Measurements from ENCODE around the gene ANG.
"Not testable (repeated sequence)": the region's sequence is repeated elsewhere in the genome, so short reads cannot be mapped to it uniquely, and the experiment has no call there.

Gene ANG

GRCh38 chr14:20732979-20733635 lies 44.5 kb downstream of the ANG start:
- Histone ChIP-seq H3K27me3 (ENCODE audit: insufficient read depth, low read length) (no peaks in the 10 kb centered on the region), H3F3A (ENCODE audit: insufficient read depth, low read length) (no peaks in the 10 kb centered on the region), H4K20me1 (ENCODE audit: insufficient read depth, low read length) (no peaks in the 10 kb centered on the region), H3K4me2 (ENCODE audit: low read length) (no peak overlapping the region), H3K36me3 (ENCODE audit: insufficient read depth, low read length) (no peaks in the 10 kb centered on the region), H3K4me1 (ENCODE audit: insufficient read depth, low read length, severe bottlenecking) (no peaks in the 10 kb centered on the region), H3K9me3 (ENCODE audit: low read length) (no peaks in the 10 kb centered on the region), H3K27ac (ENCODE audit: low read depth, low read length, poor library complexity, severe bottlenecking) (no peak overlapping the region), H3K79me2 (ENCODE audit: insufficient read depth, low read length) (no peaks in the 10 kb centered on the region), H2AFZ (ENCODE audit: low read length) (no peak overlapping the region), H3K9me2 (ENCODE audit: low read depth, low read length) (no peaks in the 10 kb centered on the region), H3K9ac (ENCODE audit: low read length) (no peak overlapping the region), H3K4me3 (ENCODE audit: low read depth, low read length, poor library complexity, severe bottlenecking) (no peak overlapping the region)
- TF ChIP-seq CTCF (IDR thresholded peaks at IDR 0.05; ENCODE audit: low read length) (no peak), EZH2 (IDR thresholded peaks at IDR 0.05; ENCODE audit: borderline replicate concordance, low read length) (no peak)

- no peak overlapping the region for H2AFZ ChIP-seq (ENCODE audit: low read length)
- no peaks in the 10 kb centered on the region for H3K9me2 ChIP-seq (ENCODE audit: low read depth, low read length)
- no peaks in the 10 kb centered on the region for H3K79me2 ChIP-seq (ENCODE audit: insufficient read depth, low read length)
- no peaks in the 10 kb centered on the region for H3K36me3 ChIP-seq (ENCODE audit: insufficient read depth, low read length)
- TF ChIP-seq CTCF (IDR thresholded peaks at IDR 0.05; ENCODE audit: low read length) (no peak), EZH2 (IDR thresholded peaks at IDR 0.05; ENCODE audit: borderline replicate concordance, low read length) (no peak)
- H3K4me3 ChIP-seq (ENCODE audit: low read depth, low read length, poor library complexity, severe bottlenecking) = no peak overlapping the region
- H3K9me3 ChIP-seq (ENCODE audit: low read length) = no peaks in the 10 kb centered on the region
- no peaks in the 10 kb centered on the region for H3K27me3 ChIP-seq (ENCODE audit: insufficient read depth, low read length)
- H3F3A ChIP-seq (ENCODE audit: insufficient read depth, low read length) = no peaks in the 10 kb centered on the region
- no peak overlapping the region for H3K9ac ChIP-seq (ENCODE audit: low read length)
- no peak overlapping the region for H3K27ac ChIP-seq (ENCODE audit: low read depth, low read length, poor library complexity, severe bottlenecking)
- H4K20me1 ChIP-seq (ENCODE audit: insufficient read depth, low read length) = no peaks in the 10 kb centered on the region
- no peak overlapping the region for H3K4me2 ChIP-seq (ENCODE audit: low read length)
- no peaks in the 10 kb centered on the region for H3K4me1 ChIP-seq (ENCODE audit: insufficient read depth, low read length, severe bottlenecking)
Measured at GRCh38 chr14:20733684-20734429, 45.3 kb downstream of the ANG start.

- Histone ChIP-seq H3K9me3 (ENCODE audit: low read length) (no peaks in the 10 kb centered on the region), H3K4me1 (ENCODE audit: insufficient read depth, low read length, severe bottlenecking) (no peaks in the 10 kb centered on the region), H2AFZ (ENCODE audit: low read length) (no peak overlapping the region), H3K9ac (ENCODE audit: low read length) (no peak overlapping the region), H3K27me3 (ENCODE audit: insufficient read depth, low read length) (no peaks in the 10 kb centered on the region), H4K20me1 (ENCODE audit: insufficient read depth, low read length) (no peaks in the 10 kb centered on the region), H3K79me2 (ENCODE audit: insufficient read depth, low read length) (no peaks in the 10 kb centered on the region), H3F3A (ENCODE audit: insufficient read depth, low read length) (no peaks in the 10 kb centered on the region), H3K4me2 (ENCODE audit: low read length) (no peak overlapping the region), H3K4me3 (ENCODE audit: low read depth, low read length, poor library complexity, severe bottlenecking) (no peak overlapping the region), H3K27ac (ENCODE audit: low read depth, low read length, poor library complexity, severe bottlenecking) (no peak overlapping the region), H3K36me3 (ENCODE audit: insufficient read depth, low read length) (no peaks in the 10 kb centered on the region), H3K9me2 (ENCODE audit: low read depth, low read length) (no peaks in the 10 kb centered on the region)
- TF ChIP-seq CTCF (IDR thresholded peaks at IDR 0.05; ENCODE audit: low read length) = no peak
- TF ChIP-seq EZH2 (IDR thresholded peaks at IDR 0.05; ENCODE audit: borderline replicate concordance, low read length) = no peak
Measured at GRCh38 chr14:20734430-20734806, 45.9 kb downstream of the ANG start.

- not testable (repeated sequence) for H3K79me2 ChIP-seq (ENCODE audit: insufficient read depth, low read length); H2AFZ ChIP-seq (ENCODE audit: low read length); H4K20me1 ChIP-seq (ENCODE audit: insufficient read depth, low read length); H3K27ac ChIP-seq (ENCODE audit: low read depth, low read length, poor library complexity, severe bottlenecking); H3K27me3 ChIP-seq (ENCODE audit: insufficient read depth, low read length); H3K9me3 ChIP-seq (ENCODE audit: low read length); H3K9ac ChIP-seq (ENCODE audit: low read length); H3K9me2 ChIP-seq (ENCODE audit: low read depth, low read length); H3K4me2 ChIP-seq (ENCODE audit: low read length); H3K4me3 ChIP-seq (ENCODE audit: low read depth, low read length, poor library complexity, severe bottlenecking); H3K36me3 ChIP-seq (ENCODE audit: insufficient read depth, low read length); H3K4me1 ChIP-seq (ENCODE audit: insufficient read depth, low read length, severe bottlenecking); H3F3A ChIP-seq (ENCODE audit: insufficient read depth, low read length)
Measured at GRCh38 chr14:20738292-20738691, 49.7 kb downstream of the ANG start.
